GM23248 (cell line): ENCODE data around the gene EHMT1. TPM values are rescaled to one million over a fixed set of nuclear protein-coding genes. Genes with fewer than 3 reads are reported as not detected.
A peak's percentile ranks its signal among the peaks of the same experiment; 100 is the strongest.

Experiments used
- DNase-seq: peaks from one replicate; pipeline ENCODE4 v3.0.0-alpha.2; 2015
- H2AFZ ChIP-seq: fragments of 200-600 bp; sonication (generic); 2 replicates; pipeline ENCODE4 v1.6.1; 2016; ENCODE audit warnings: antibody characterized with exemption
- H3F3A ChIP-seq: fragments of 200-600 bp; sonication (generic); 2 replicates; pipeline ENCODE4 v1.6.1; 2016; ENCODE audit warnings: mild to moderate bottlenecking, antibody characterized with exemption, mixed run types; ENCODE audit not compliant: insufficient read depth
- H3K27ac ChIP-seq: fragments of 200-600 bp; sonication (generic); 2 replicates; pipeline ENCODE4 v1.5.1; 2016; ENCODE audit warnings: mild to moderate bottlenecking
- H3K27me3 ChIP-seq: fragments of 200-600 bp; sonication (generic); replicated peaks from 2 replicates; pipeline ENCODE4 v1.6.1; 2016; ENCODE audit warnings: mild to moderate bottlenecking; ENCODE audit not compliant: insufficient read depth
- H3K36me3 ChIP-seq: fragments of 200-600 bp; sonication (generic); 2 replicates; pipeline ENCODE4 v1.6.1; 2016; ENCODE audit warnings: low read depth, mild to moderate bottlenecking
- H3K4me1 ChIP-seq: fragments of 200-600 bp; sonication (generic); 2 replicates; pipeline ENCODE4 v1.6.1; 2016; ENCODE audit warnings: mild to moderate bottlenecking; ENCODE audit not compliant: insufficient read depth
- H3K4me2 ChIP-seq: fragments of 200-600 bp; sonication (generic); one replicate; pipeline ENCODE4 v1.6.1; 2016; ENCODE audit warnings: mild to moderate bottlenecking; ENCODE audit not compliant: unreplicated experiment
- H3K4me3 ChIP-seq: fragments of 200-600 bp; sonication (generic); 2 replicates; pipeline ENCODE4 v1.5.1; 2016; ENCODE audit warnings: mild to moderate bottlenecking
- H3K79me2 ChIP-seq: fragments of 200-600 bp; sonication (generic); 2 replicates; pipeline ENCODE4 v1.6.1; 2016; ENCODE audit warnings: mild to moderate bottlenecking; ENCODE audit not compliant: insufficient read depth
- H3K9ac ChIP-seq: fragments of 200-600 bp; sonication (generic); 2 replicates; pipeline ENCODE4 v1.6.1; 2016; ENCODE audit warnings: mild to moderate bottlenecking
- H3K9me2 ChIP-seq: fragments of 200-600 bp; sonication (generic); 2 replicates; pipeline ENCODE4 v1.6.1; 2016; ENCODE audit warnings: mixed run types, mild to moderate bottlenecking, moderate library complexity; ENCODE audit not compliant: insufficient read depth
- H3K9me3 ChIP-seq: fragments of 200-600 bp; sonication (generic); one replicate; pipeline ENCODE4 v1.6.1; 2017; ENCODE audit warnings: low read depth
- H4K20me1 ChIP-seq: fragments of 200-600 bp; sonication (generic); 2 replicates; pipeline ENCODE4 v1.6.0; 2016; ENCODE audit not compliant: insufficient read depth
- EZH2 ChIP-seq: fragments of 200-600 bp; sonication (generic); IDR thresholded peaks from 2 replicates; pipeline ENCODE4 v1.6.1; 2018; ENCODE audit warnings: antibody characterized with exemption, mild to moderate bottlenecking; ENCODE audit not compliant: insufficient read depth, poor library complexity, severe bottlenecking
- EZH2phosphoT487 ChIP-seq: fragments of 200-600 bp; sonication (generic); IDR thresholded peaks from 2 replicates; pipeline ENCODE4 v1.6.1; 2018; ENCODE audit warnings: antibody characterized with exemption, moderate library complexity, mild to moderate bottlenecking, low read depth; ENCODE audit not compliant: insufficient read depth
- WGBS, 2 experiments: methylation state at CpG; one replicate each; pipeline ENCODE4 v1.1.6; 2015 to 2017; ENCODE audit warnings: low lambda C conversion rate in 2 of 2, low coverage in 1 of 2; ENCODE audit errors: missing lambda C conversion rate in 2 of 2; 5-methylcytosine and 5-hydroxymethylcytosine counted together
- in situ Hi-C: fragments of 300-500 bp; cut with MboI; formaldehyde crosslinking; loops from 2 replicates; pipeline ENCODE4 v1.15.0; 2020
- polyA plus RNA-seq: library from polyadenylated mRNA; unstranded; fragments of >200 nt; fragmentation: Nextera tagmentation; extraction: Ambion mirVana; gene quantifications from 2 replicates; pipeline ENCODE4 v1.2.1, GENCODE V29; 2016
- total RNA-seq: library from RNA; depleted of rRNA; stranded (reverse); fragments of >200 nt; shearing (Covaris generic); gene quantifications from 2 replicates; pipeline ENCODE4 v1.2.3, GENCODE V29; 2014

The EHMT1 gene
- total and polyA plus RNA-seq, 2 experiments from 2014 or later, result 26.8 to 31.0 TPM

DNA sequence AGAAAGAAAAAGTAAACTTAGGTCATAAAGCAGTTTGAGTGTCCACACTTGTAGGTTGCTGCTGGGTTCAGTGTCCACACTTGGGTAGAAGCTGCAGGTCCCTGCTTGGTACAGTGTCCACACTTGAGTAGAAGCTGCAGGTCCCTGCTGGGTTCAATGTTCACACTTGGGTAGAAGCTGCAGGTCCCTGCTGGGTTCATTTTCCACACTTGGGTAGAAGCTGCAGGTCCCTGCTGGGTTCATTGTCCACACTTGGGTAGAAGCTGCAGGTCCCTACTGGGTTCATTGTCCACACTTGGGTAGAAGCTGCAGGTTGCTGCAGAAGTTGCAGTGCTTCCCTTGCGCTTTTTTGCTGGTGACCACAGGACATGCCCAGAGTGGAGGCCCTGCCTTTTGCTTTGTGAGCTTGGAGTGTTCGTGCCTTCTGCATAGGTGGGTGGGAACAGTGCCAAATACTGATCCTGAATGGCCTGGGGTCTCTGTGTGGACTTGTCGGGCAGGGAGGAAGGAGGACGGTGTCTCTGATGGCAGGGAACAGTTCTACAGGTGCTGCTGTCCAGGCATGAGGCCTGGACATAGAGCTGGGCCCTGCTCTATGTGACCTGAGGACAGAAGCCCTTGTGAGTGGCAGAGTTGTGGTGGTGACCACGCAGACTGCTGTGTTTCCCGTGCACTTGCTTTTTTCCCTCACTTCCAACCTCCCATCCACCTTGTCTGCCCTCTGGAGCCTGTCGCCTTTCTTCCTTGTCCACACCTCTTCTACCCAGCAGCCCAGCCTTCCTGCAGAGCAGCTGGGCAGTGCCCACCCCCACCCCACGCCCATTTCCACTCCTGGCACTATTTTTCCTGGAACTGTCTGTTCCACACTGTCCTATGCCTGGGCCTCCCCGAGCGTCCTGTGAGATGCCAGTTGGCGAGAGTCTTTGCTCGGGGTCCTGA is 120.8 kb downstream of the EHMT1 start:
- no peak for DNase-seq
- H3K4me1 ChIP-seq, result no peaks in the 10 kb centered on the region
- H3K79me2 ChIP-seq, result peaks cover 17% of the 10 kb centered on the region
- H2AFZ ChIP-seq, result no peak overlapping the region
- no peaks in the 10 kb centered on the region for H4K20me1 ChIP-seq
- no peak overlapping the region for H3K4me2 ChIP-seq
- no peaks in the 10 kb centered on the region for H3K9me3 ChIP-seq
- no peak overlapping the region for H3K4me3 ChIP-seq
- WGBS, 2 experiments, result 80 to 82% methylated on average over 11 to 12 of the region's 12 CpGs
- no peaks in the 10 kb centered on the region for H3K27me3 ChIP-seq
- peaks cover 9% of the 10 kb centered on the region for H3K36me3 ChIP-seq
- H3F3A ChIP-seq, result no peaks in the 10 kb centered on the region
- no peak overlapping the region for H3K27ac ChIP-seq
- no peak for TF ChIP-seq EZH2phosphoT487
- TF ChIP-seq EZH2, result no peak
- in situ Hi-C loops, result no loop called here
- H3K9me2 ChIP-seq, result no peaks in the 10 kb centered on the region
- H3K9ac ChIP-seq, result no peak overlapping the region

DNA sequence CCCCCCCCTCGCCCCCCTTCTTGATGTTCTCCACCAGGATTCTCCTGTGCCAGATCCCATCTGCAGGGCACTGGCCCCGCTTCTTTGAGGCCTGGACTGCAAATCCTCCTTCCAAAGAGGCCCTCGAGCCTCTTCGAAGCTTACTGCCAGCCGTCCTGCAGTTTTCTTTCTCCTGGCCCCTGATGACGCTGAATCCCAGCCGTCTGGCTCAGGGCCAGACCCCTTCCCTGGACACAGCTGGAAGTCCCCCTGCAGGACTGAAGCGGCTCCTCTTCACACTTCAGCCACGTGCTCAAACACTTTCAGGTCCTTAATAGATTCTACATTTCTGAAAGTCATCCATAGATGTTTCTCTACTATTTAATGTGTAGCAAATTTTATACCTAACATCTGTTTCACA is 121.5 kb downstream of the EHMT1 start:
- Histone ChIP-seq H2AFZ (no peak overlapping the region), H3K9ac (no peak overlapping the region)

DNA sequence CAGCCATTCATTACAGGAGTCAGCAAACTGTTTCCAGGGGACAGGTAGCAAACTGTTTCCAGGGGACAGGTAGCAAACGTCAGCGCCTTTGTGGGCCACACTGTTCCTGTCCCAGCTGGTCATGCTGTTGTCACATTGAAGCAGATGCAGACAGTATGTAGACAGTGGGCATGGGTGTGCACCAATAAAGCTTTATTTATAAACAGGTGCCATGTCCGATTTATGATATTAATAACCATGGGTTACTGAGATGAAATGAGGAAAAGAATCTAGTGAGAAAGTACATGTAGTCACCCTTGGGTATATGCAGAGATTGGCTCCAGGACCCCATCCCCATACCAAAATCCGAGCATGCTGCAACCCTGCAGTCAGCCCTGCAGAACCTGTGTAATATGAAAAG is 122.5 kb downstream of the EHMT1 start:
- Histone ChIP-seq H3K4me2 (no peak overlapping the region), H2AFZ (no peak overlapping the region), H3K9ac (no peak overlapping the region), H3K4me3 (no peak overlapping the region), H3K9me3 (no peaks in the 10 kb centered on the region), H3K4me1 (no peaks in the 10 kb centered on the region), H3F3A (no peaks in the 10 kb centered on the region), H3K36me3 (no peaks in the 10 kb centered on the region; the same call in 1 of the 2 replicates), H3K9me2 (no peaks in the 10 kb centered on the region), H3K27me3 (no peaks in the 10 kb centered on the region), H3K79me2 (peaks cover 5% of the 10 kb centered on the region; the same call in 1 of the 2 replicates), H3K27ac (no peak overlapping the region), H4K20me1 (no peaks in the 10 kb centered on the region)
- TF ChIP-seq EZH2phosphoT487 (no peak), EZH2 (no peak)
- DNase-seq, result no peak
- in situ Hi-C loops, result no loop called here
- 94 to 98% methylated on average over 4 of the region's 4 CpGs for WGBS, 2 experiments

More for the DNA sequence above, 121.5 kb downstream of the EHMT1 start:
- Histone ChIP-seq H3K4me2 (no peak overlapping the region), H3F3A (no peaks in the 10 kb centered on the region), H3K27me3 (no peaks in the 10 kb centered on the region), H3K79me2 (peaks cover 10% of the 10 kb centered on the region; the same call in 1 of the 2 replicates), H4K20me1 (no peaks in the 10 kb centered on the region), H3K9me2 (no peaks in the 10 kb centered on the region), H3K27ac (no peak overlapping the region), H3K9me3 (no peaks in the 10 kb centered on the region), H3K4me3 (no peak overlapping the region), H3K36me3 (peaks cover 2% of the 10 kb centered on the region), H3K4me1 (no peaks in the 10 kb centered on the region)
- peak; percentile 37 for DNase-seq
- TF ChIP-seq EZH2phosphoT487, result no peak
- TF ChIP-seq EZH2, result no peak
- WGBS, 2 experiments, result 33 to 40% methylated on average over 8 to 9 of the region's 9 CpGs
- in situ Hi-C loops, result no loop called here

DNA sequence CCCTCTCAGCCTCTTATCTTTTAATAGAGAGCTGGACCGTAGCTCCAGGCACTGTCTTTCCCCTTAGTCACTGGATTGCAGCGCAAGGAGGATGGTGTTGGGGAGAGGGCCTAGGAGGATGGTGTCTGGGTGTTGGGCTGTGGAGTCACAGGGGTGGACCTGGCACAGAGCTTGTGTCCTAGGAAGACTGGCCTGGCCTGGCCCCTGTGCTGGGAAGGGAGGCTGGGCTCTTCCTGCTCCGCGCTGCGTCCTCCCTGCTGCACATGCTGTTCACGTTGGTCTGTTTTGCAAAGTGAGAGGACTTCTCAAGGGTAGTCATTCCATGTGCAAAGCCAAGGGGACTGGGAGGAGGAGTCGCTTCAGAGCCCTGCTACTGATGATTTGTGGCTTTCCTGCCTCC is 123.9 kb downstream of the EHMT1 start:
- H3K9me3 ChIP-seq, result no peaks in the 10 kb centered on the region
- H3K9ac ChIP-seq, result no peak overlapping the region
- peak; percentile 19 for DNase-seq
- no peak overlapping the region for H3K27ac ChIP-seq
- no peak overlapping the region for H3K4me2 ChIP-seq
- no peaks in the 10 kb centered on the region; the same call in 1 of the 2 replicates for H3K36me3 ChIP-seq
- WGBS, 2 experiments, result 82 to 86% methylated on average over 7 of the region's 7 CpGs
- no peaks in the 10 kb centered on the region for H4K20me1 ChIP-seq
- no peaks in the 10 kb centered on the region for H3K27me3 ChIP-seq
- no peaks in the 10 kb centered on the region; the same call in 1 of the 2 replicates for H3K79me2 ChIP-seq
- H3F3A ChIP-seq, result no peaks in the 10 kb centered on the region
- no peaks in the 10 kb centered on the region for H3K9me2 ChIP-seq
- TF ChIP-seq EZH2phosphoT487, result no peak
- TF ChIP-seq EZH2, result no peak
- in situ Hi-C loops, result no loop called here
- H3K4me3 ChIP-seq, result no peak overlapping the region
- H2AFZ ChIP-seq, result no peak overlapping the region
- H3K4me1 ChIP-seq, result no peaks in the 10 kb centered on the region
